Stimulated activated CD4-positive, alpha-beta T cell treated with anti-CD3 and anti-CD28 coated beads, Interleukin-1b, Interleukin-23, amount 100 ng/mL, for 4 hours (primary cell): ENCODE data around the gene IFIT1.
"Not testable (repeated sequence)": the region's sequence is repeated elsewhere in the genome, so short reads cannot be mapped to it uniquely, and the experiment has no call there.

ENCODE experiments used
- DNase-seq, 2 donors: peaks; one replicate each; pipeline ENCODE4 v3.0.0-alpha.2; 2020; ENCODE audit warnings: low read depth in 2 of 2

IFIT1 gene

GRCh38 chr10:89364531-89364930 lies 27.9 kb upstream of the IFIT1 start:
- DNase-seq: no peak

GRCh38 chr10:89367529-89367928 lies 24.9 kb upstream of the IFIT1 start:
- DNase-seq: no peak

- no peak for DNase-seq
Measured at GRCh38 chr10:89368129-89368528, 24.3 kb upstream of the IFIT1 start.

- DNase-seq: no peak
Measured at GRCh38 chr10:89369156-89370105, 23.0 kb upstream of the IFIT1 start.

- DNase-seq: no peak
Measured at GRCh38 chr10:89371079-89371478, 21.3 kb upstream of the IFIT1 start.

GRCh38 chr10:89371987-89372386 lies 20.4 kb upstream of the IFIT1 start:
- no peak for DNase-seq

GRCh38 chr10:89373916-89374711 lies 18.3 kb upstream of the IFIT1 start:
- DNase-seq: no peak

GRCh38 chr10:89374713-89375141 lies 17.7 kb upstream of the IFIT1 start:
- no peak for DNase-seq

- DNase-seq: no peak
Measured at GRCh38 chr10:89377705-89378637, 14.5 kb upstream of the IFIT1 start, which contains the start of gene IFIT1B. IFIT1B (plus strand) TSS chr10:89378056; CDS start chr10:89378136, 80 bp downstream.

GRCh38 chr10:89379103-89379502 lies 13.3 kb upstream of the IFIT1 start:
- no peak for DNase-seq

- DNase-seq: no peak
Measured at GRCh38 chr10:89382757-89383156, 9.7 kb upstream of the IFIT1 start.

GRCh38 chr10:89384474-89385340 lies 7.7 kb upstream of the IFIT1 start:
- DNase-seq: no peak

- DNase-seq: no peak
Measured at GRCh38 chr10:89388806-89389205, 3.6 kb upstream of the IFIT1 start.

- no peak for DNase-seq
Measured at GRCh38 chr10:89389254-89389653, 3.2 kb upstream of the IFIT1 start.

- DNase-seq: no peak
Measured at GRCh38 chr10:89390476-89391225, 1.8 kb upstream of the IFIT1 start.

- DNase-seq: not testable (repeated sequence)
Measured at GRCh38 chr10:89391226-89391576, 1.2 kb upstream of the IFIT1 start.

- DNase-seq: no peak
Measured at GRCh38 chr10:89392974-89393373, 551 bp downstream of the IFIT1 start.

- DNase-seq: no peak
Measured at GRCh38 chr10:89393898-89394297, 1.5 kb downstream of the IFIT1 start.

GRCh38 chr10:89395141-89395540 lies 2.7 kb downstream of the IFIT1 start:
- DNase-seq: no peak
